Measurements from ENCODE around the gene AP4B1. TPM values are rescaled to one million over a fixed set of nuclear protein-coding genes. Genes with fewer than 3 reads are reported as not detected.

The AP4B1 gene
- total RNA-seq, 3 donors from 2014 or later = 32.2 to 36.3 (median 32.3) TPM

Other genes with a start within 250 kb of the AP4B1 start
- 10 to 100 TPM in 1 of 3 donors, 1 to 10 TPM in 2; 9.1 to 10.9 (median 9.9) TPM for gene PHTF1, start 145.3 kb downstream of the AP4B1 start, total RNA-seq
- 10 to 100 TPM; 15.4 to 20.2 (median 17.2) TPM for gene RSBN1, start 92.3 kb downstream of the AP4B1 start, total RNA-seq
- 10 to 100 TPM; 39.9 to 49.3 (median 46.8) TPM for gene PTPN22, start 33.1 kb downstream of the AP4B1 start, total RNA-seq
- 1 to 10 TPM in 2 of 3 donors, under 1 TPM in 1; 0.74 to 1.6 (median 1.4) TPM for gene BCL2L15, start 17.2 kb downstream of the AP4B1 start, total RNA-seq
- gene DCLRE1B, start 527 bp upstream of the AP4B1 start, total RNA-seq = 10 to 100 TPM; 22.0 to 23.2 (median 22.2) TPM
- gene HIPK1, start 24.5 kb upstream of the AP4B1 start, total RNA-seq = 10 to 100 TPM; 63.6 to 67.1 (median 63.6) TPM
- under 1 TPM; 0.15 to 0.21 (median 0.16) TPM for gene OLFML3, start 74.7 kb upstream of the AP4B1 start, total RNA-seq
- gene SYT6, start 249.1 kb upstream of the AP4B1 start, total RNA-seq = not detected

Data from activated T-cell treated with anti-CD3 and anti-CD28 coated beads, Interleukin-2, amount 50 U/mL, for 4 hours (primary cell).